ENCODE results near the gene PARP3. TPM values are rescaled to one million over a fixed set of nuclear protein-coding genes. Genes with fewer than 3 reads are reported as not detected.

PARP3 gene
- total RNA-seq, 1 experiment from 2014 or later: 29.4 TPM

GRCh38 chr3:51961011-51961410, 18.8 kb downstream of the PARP3 start:
- in situ Hi-C loops (cut with HindIII; ENCODE audit: low pct_unique_long_range_greater_than_20kb, low sequenced_read_pairs): no loop called here
- no peak for DNase-seq (ENCODE audit: low read depth)

DNA sequence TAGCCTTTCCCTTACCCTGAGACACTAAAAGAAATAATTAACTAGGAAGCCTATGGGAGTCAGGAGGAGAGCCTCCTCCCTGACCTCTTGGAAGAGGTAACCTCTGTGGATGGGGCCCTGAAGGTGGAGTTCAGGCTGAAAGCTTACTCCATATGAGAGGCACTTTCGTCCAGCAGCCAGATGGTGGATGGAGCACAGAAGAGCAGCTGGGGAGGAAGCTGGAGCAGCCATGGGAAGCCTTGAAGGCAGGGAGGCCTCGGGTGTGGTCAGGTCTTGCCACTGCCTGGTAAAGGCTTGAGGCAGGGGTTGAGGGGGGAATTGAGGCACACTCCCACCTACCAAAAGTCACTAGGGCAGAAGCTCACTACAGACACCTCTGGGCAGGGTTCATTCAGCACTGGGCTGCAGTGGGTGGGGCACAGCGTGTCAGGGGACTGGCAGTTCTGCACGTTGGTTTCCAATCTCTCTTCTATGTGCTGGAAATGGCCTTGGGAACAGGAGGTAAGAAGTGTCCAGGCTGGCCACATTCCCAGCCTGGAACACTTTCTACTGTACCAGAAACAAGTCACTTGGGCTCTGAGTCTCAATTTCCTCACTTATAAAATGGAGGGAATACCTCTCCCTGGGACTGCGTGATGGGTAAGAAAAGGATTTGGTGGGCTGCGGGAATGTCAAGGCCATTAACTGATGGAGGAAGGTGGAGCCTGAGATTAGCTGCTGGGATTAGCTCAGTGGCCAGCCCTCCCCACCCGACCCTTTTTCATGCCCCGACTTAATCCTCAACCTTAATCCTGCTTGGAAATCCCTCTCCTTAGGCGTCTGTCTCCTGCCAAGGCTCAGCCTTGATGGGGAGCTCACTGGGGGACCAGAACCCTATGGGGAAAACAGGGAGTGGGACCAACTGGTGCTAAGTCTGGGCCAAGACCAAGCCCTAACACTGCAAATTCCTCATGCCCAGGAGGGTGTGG, 19.7 kb downstream of the PARP3 start:
- DNase-seq (ENCODE audit: low read depth): no peak
- in situ Hi-C loops (cut with HindIII; ENCODE audit: low pct_unique_long_range_greater_than_20kb, low sequenced_read_pairs): no loop called here

DNA sequence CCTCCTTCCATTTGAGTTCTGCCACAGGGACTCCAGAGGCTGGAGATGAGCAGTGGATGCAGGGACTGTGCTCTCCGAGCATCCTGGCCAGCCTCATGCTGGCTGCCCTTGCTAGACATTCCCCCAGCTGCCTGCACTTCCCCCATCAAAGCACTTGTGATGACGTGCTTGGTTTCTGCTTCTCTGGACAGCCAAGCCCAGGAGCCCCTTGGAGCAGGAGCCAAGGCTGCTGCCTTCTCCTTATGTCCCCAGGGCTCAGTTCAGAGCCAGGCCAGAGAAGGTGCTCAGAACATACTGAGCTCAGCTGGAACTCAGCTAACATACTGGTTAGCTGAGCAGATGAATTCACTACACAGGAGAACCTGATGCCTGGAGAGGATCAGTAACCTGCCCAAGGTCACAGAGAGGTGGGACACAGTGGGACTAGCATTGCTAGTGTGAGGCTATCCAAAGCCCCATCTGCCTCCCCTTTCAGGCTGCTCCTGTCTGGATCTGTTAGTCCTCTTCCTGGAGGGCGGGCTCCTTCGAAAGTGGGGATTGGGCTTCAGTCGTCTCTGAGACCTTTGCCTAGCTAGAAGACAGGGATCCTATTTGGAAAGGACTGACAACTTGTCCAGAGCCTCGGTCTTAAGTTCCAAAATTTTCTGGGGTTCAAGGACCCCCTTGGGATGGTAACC, 20.8 kb downstream of the PARP3 start:
- no peak for DNase-seq (ENCODE audit: low read depth)
- in situ Hi-C loops (cut with HindIII; ENCODE audit: low pct_unique_long_range_greater_than_20kb, low sequenced_read_pairs): no loop called here

DNA sequence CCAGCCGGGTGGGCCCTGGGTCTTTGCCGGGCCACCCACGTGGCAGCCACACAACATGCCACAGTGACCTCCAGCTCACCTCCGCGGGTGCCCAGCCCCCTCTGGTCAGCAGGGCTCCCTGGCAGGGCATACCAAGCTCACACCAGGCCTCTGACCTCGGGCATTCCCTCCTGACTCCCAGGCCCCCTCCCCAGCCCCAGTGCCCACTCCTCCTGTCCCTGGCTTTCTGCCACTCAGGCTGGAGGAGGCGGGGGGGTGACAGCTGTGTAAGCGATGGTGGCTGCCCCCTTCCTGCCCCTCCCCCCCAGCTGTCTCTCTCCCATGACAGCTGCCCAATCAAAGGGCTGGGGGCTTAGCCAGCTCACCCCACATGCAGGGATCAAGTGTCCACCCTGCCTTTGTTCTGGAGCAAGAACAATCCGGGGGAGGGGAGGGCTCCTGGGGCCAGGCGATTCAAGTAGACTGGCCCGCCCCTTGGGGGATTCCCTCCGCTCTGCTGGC, 21.8 kb downstream of the PARP3 start:
- in situ Hi-C loops (cut with HindIII; ENCODE audit: low pct_unique_long_range_greater_than_20kb, low sequenced_read_pairs): no loop called here
- no peak for DNase-seq (ENCODE audit: low read depth)

DNA sequence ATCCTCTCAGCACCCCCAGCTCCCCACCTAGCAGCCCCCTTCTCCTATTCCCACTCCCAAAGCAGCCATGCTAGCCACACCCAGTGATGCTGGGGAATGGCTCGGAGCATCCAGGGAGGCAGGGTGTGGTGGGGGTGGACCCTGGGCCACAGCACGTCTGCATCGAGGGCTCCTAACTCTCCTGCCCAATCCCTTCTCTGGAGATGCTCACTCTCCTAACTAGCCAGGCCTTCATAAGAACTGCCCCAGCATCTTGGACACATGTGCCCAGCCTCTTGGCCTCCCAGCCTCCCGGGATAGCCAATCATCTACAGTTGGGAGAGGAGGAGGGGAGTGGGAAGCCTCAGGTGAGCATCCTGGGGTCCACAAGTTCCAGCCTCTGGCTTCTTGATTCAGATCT, 22.4 kb downstream of the PARP3 start:
- no peak for DNase-seq (ENCODE audit: low read depth)
- in situ Hi-C loops (cut with HindIII; ENCODE audit: low pct_unique_long_range_greater_than_20kb, low sequenced_read_pairs): no loop called here

DNA sequence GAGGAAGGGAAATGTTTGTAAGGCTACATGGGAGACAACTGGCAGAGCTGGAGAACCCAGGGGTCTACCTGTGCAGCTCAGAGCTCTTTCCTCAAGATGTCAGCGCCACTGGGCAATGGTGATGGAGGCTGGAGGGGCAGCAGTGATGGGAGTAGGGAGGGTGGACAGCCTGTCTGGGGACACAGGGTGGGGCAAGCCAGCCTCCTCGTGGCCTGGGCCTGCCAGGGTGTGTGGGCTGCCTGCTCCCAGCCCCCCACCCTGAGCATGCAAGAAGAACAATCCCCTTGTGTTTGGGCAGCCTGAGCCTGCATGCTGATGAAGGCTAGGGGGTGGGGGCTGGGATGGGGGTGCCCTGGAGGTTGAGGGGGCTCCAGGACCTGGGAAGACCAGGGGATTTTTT, 23.9 kb downstream of the PARP3 start:
- in situ Hi-C loops (cut with HindIII; ENCODE audit: low pct_unique_long_range_greater_than_20kb, low sequenced_read_pairs): no loop called here
- no peak for DNase-seq (ENCODE audit: low read depth)

DNA sequence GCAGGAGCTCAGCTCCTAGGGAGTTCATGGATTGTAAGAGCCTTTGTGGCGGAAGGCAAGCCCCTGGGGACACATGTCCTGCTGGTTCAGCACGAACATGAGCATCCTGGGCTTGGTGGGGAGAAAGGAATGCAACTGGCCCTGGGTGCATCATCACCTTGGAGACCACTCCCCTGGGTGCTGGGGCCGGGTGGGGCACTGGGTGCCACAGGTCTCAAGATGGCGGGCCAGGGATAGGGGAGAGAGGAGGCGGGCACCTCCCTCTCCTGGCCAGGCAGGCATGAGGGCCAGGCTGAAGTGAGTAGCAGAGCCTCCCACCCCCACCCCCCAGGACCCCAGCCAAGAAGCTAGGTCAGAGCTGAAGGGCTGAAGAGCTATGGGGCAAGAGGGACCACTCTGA, 24.3 kb downstream of the PARP3 start:
- no peak for DNase-seq (ENCODE audit: low read depth)
- in situ Hi-C loops (cut with HindIII; ENCODE audit: low pct_unique_long_range_greater_than_20kb, low sequenced_read_pairs): no loop called here

- in situ Hi-C loops (cut with HindIII; ENCODE audit: low pct_unique_long_range_greater_than_20kb, low sequenced_read_pairs): no loop called here
- DNase-seq (ENCODE audit: low read depth): no peak
These were observed 24.8 kb downstream of the PARP3 start for GRCh38 chr3:51966922-51967383.

DNA sequence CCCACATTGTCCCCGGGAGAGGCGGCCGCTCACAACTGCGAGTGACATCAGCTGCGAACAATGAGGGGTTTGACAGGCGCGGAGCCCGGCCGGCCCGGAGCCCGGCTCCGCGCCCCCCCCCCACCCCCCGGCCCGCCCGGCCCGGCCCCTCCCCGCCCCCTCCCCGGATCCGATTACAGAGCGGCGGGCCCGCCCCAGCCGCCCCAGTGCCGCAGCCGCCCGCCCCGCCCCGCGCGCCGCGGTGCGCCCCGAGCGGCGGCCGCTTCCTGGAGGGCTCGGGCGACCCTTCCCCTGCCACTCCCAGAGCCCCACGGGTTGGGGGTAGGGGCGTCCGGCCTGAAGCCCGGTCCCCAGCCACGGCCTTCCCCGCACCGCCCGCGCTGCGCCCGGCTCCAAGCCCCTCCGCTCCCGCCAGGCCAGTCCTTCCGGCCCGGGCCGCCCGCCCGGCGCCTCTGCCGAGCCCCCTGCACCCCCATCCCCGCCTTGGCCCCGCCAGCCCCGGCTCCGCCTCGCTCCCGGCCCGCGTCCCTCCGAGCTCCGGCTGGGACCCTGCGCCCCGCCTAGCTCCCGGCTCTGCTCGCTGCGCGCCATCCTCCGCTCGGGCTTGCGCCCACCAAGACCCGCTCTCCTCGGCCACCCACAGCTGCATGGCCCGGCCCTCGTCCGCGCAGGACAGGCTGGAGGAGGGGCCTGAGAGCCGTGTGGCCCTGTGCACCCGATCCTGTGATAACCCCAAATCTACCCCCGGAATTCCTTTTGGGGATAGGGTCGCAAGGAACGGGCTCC, 25.4 kb downstream of the PARP3 start, which contains the start of gene PCBP4:
PCBP4 (minus strand) TSS at position 71 of the 786 bp plus-strand sequence. CDS start 6,214 bp downstream, outside the sequence.
- no peak for DNase-seq (ENCODE audit: low read depth)
- in situ Hi-C loops (cut with HindIII; ENCODE audit: low pct_unique_long_range_greater_than_20kb, low sequenced_read_pairs): no loop called here

DNA sequence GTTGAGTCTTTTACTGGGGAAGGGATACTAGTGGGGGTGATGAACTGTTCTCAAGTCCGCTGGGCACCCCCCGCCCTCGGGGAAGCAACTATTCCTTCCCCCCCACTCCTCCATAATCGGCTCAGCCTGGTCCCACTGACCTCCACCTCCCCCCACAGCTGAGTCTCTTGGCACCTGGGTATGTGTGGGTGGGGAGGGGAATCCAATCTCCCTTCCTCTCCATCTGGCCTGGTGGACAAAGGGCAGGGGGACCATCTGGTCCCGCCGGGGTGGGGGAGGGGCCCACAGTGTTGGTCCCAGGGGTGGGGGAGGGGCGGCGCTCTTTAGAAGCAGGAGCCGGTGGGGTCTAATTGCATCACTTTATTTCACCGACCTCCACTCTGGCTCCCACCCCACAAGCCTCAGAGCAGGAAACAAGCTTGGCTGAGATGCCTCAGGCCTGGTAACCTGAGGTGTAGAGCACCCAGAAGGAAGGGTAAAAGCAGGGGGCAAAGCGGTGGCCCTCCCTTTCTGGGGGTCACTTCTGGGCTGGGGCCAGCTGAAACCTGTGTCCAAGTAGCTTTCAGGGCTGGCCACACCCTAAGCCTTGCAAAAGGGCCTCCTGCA, 26.1 kb downstream of the PARP3 start:
- no peak for DNase-seq (ENCODE audit: low read depth)
- in situ Hi-C loops (cut with HindIII; ENCODE audit: low pct_unique_long_range_greater_than_20kb, low sequenced_read_pairs): no loop called here

DNA sequence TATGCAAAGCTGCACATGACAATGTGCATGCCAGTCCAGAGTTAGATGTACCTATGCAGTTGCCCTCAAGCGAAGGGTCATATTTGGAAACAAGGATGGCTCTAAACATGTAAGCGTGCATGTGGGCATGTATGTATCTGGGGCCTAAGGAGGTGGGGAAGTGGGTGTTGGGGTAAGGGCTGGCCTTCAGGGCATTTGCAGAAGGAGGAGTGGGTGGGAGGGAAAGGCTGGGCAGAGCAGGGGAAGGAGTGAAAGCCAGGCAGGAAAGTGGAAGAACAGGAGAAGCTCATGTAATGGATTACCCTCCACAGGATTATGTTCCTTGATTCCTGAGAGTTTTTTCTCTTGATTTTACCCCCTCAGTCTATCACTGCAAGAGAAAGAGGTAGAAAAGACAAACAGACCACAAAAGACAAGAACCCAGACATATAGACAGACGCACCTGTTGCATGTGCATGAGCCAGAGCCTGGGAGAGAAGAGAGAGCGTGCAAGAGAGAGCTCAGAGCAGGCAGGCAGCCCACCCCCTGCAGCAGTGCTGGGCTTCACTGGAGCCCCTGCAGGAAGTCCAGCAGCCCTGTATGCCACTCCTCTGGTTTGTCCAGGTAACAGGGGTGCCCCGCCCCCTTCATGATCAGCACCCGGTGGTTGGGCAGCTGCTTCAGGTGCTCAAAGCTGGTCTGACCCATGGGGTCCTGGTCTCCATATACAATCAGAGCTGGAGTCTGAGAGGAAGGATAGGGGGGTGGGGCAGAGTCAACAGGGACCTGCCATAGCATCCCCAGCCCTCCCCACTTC, 26.9 kb downstream of the PARP3 start:
- in situ Hi-C loops (cut with HindIII; ENCODE audit: low pct_unique_long_range_greater_than_20kb, low sequenced_read_pairs): no loop called here
- no peak for DNase-seq (ENCODE audit: low read depth)

GRCh38 chr3:51969841-51970240, 27.7 kb downstream of the PARP3 start:
- no peak for DNase-seq (ENCODE audit: low read depth)
- in situ Hi-C loops (cut with HindIII; ENCODE audit: low pct_unique_long_range_greater_than_20kb, low sequenced_read_pairs): no loop called here

DNA sequence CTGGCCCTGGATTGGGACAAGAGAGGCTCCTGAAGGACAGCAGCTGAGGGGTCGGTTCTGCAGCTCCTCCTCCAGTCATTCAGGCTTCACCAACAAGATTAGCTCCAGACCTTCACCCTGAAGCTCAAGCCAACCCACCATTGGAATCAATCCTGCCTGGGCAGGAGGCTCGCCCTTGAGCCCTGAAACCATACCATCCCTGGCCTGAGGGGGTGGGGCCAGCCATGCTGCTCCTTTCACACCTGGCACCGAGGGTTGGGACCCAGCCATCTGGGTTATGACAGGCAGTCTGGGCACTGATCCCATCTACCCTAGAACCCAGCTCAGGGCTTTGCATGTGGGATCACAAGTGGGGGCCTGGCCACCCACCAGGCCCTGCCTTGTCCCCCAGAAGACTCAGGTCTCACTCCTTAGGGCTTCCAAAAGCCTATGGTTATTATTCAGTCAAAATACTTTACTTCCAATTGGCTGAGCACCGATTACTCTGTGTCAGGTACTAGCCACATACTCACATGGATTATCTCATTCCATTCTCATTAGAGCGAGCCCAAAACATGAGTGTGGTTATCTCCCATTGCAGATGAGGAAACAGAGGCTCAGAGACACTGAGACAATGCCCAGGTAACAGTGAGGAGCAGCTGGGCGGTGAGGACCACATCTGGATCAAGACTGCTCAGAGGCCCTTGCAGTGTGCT, 28.6 kb downstream of the PARP3 start:
- in situ Hi-C loops (cut with HindIII; ENCODE audit: low pct_unique_long_range_greater_than_20kb, low sequenced_read_pairs): no loop called here
- no peak for DNase-seq (ENCODE audit: low read depth)

GRCh38 chr3:51971350-51971749, 29.2 kb downstream of the PARP3 start:
- no peak for DNase-seq (ENCODE audit: low read depth)
- in situ Hi-C loops (cut with HindIII; ENCODE audit: low pct_unique_long_range_greater_than_20kb, low sequenced_read_pairs): no loop called here

DNA sequence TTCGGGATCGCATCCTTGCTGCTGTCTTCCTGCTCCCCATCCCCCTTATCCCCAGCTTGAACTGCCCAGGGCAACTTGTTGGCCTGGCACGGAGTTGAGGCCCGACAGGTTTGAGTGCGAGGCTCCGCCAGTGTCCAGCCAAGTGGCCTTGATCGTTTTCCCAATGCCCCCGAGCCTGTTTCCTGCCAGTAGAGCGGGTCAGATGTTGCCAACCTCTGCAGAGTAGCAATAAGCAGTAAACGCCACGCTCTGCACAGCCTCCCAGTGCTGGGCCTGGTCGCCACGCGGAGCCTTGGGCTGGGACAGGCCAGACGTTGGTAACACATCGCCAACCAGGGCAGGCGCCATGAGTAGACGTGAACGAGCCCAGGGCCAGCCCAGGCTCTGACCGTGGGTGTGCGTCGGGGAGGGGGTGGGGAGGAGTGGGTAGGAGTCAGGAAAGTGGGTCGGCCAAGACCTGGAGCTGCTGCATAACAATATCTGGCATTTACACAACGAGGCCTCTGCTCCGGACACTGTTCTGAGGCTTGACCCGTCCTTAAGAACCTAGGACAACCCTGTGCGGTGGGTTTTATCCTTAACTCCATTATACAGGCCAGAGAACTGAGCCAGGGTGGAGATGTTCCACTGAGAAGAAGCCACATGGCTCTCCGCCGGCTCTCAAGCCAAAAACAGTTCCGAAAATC, 32.3 kb downstream of the PARP3 start:
- in situ Hi-C loops (cut with HindIII; ENCODE audit: low pct_unique_long_range_greater_than_20kb, low sequenced_read_pairs): no loop called here

More for the DNA sequence above, 32.3 kb downstream of the PARP3 start:
- DNase-seq (ENCODE audit: low read depth): no peak
